ENCODE results near the gene CTBP2. TPM values are rescaled to one million over a fixed set of nuclear protein-coding genes. Genes with fewer than 3 reads are reported as not detected.

CTBP2 gene
- total RNA-seq, 2 experiments from 2014 or later: 0.17 TPM; not detected in 1

- no peak overlapping the region for H3K27ac ChIP-seq (ENCODE audit: low read depth in 1 of 2, low read length in 2 of 2)
- POLR2A ChIA-PET: no interaction called here
- no peak overlapping the region for H3K27ac Mint-ChIP-seq
Observed at GRCh38 chr10:125129076-125129458, 31.3 kb downstream of the CTBP2 start.

GRCh38 chr10:125128397-125129075, 31.8 kb downstream of the CTBP2 start:
- TF ChIP-seq CTCF (IDR thresholded peaks at IDR 0.05): no peak
- Mint-ChIP-seq H3K27ac (no peak overlapping the region), H3K4me1 (ENCODE audit: low read depth) (no peaks in the 10 kb centered on the region), H3K9me3 (no peaks in the 10 kb centered on the region), H3K36me3 (ENCODE audit: low read depth) (no peaks in the 10 kb centered on the region), H3K4me3 (no peak overlapping the region), H3K27me3 (peaks cover under 1% of the 10 kb centered on the region)
- H3K4me1 ChIP-seq (ENCODE audit: insufficient read depth, low read length): no peaks in the 10 kb centered on the region
- CTCF ChIA-PET: no interaction called here
- H3K4me3 ChIP-seq (ENCODE audit: low read length): no peak overlapping the region
- intact Hi-C loops (cut with DNase I, micrococcal nuclease): no loop called here
- H3K27ac ChIP-seq (ENCODE audit: low read depth in 1 of 2, low read length in 2 of 2): no peak overlapping the region
- DNase-seq (no peak), ATAC-seq (ENCODE audit: poor library complexity) (no peak)
- H3K27me3 ChIP-seq (ENCODE audit: control insufficient read depth in 1 of 2, insufficient read depth in 2 of 2, low read length in 2 of 2): no peaks in the 10 kb centered on the region
- no peaks in the 10 kb centered on the region for H3K36me3 ChIP-seq (ENCODE audit: insufficient read depth, low read length)
- POLR2A ChIA-PET: no interaction called here
- peaks cover 0 to 10% of the 10 kb centered on the region in 2 experiments for H3K9me3 ChIP-seq (ENCODE audit: control insufficient read depth in 1 of 2, insufficient read depth in 1 of 2, low read length in 2 of 2)

More at GRCh38 chr10:125129076-125129458, 31.3 kb downstream of the CTBP2 start:
- Histone ChIP-seq H3K4me3 (ENCODE audit: low read length) (no peak overlapping the region), H3K36me3 (ENCODE audit: insufficient read depth, low read length) (no peaks in the 10 kb centered on the region), H3K27me3 (ENCODE audit: control insufficient read depth in 1 of 2, insufficient read depth in 2 of 2, low read length in 2 of 2) (no peaks in the 10 kb centered on the region), H3K4me1 (ENCODE audit: insufficient read depth, low read length) (no peaks in the 10 kb centered on the region), H3K9me3 (ENCODE audit: control insufficient read depth in 1 of 2, insufficient read depth in 1 of 2, low read length in 2 of 2) (peaks cover 0 to 6% of the 10 kb centered on the region in 2 experiments)
- no peak for TF ChIP-seq CTCF (IDR thresholded peaks at IDR 0.05)
- intact Hi-C loops (cut with DNase I, micrococcal nuclease): no loop called here
- CTCF ChIA-PET: no interaction called here
- no peak for DNase-seq
- Mint-ChIP-seq H3K27me3 (peaks cover 4% of the 10 kb centered on the region), H3K4me1 (ENCODE audit: low read depth) (no peaks in the 10 kb centered on the region), H3K9me3 (no peaks in the 10 kb centered on the region), H3K4me3 (no peak overlapping the region), H3K36me3 (ENCODE audit: low read depth) (no peaks in the 10 kb centered on the region)
- ATAC-seq (ENCODE audit: poor library complexity): no peak

- Mint-ChIP-seq H3K27me3 (no peaks in the 10 kb centered on the region), H3K27ac (no peak overlapping the region), H3K4me1 (ENCODE audit: low read depth) (no peaks in the 10 kb centered on the region), H3K4me3 (no peak overlapping the region), H3K9me3 (no peaks in the 10 kb centered on the region), H3K36me3 (ENCODE audit: low read depth) (no peaks in the 10 kb centered on the region)
- POLR2A ChIA-PET: no interaction called here
- intact Hi-C loops (cut with DNase I, micrococcal nuclease): no loop called here
- CTCF ChIA-PET: no interaction called here
- H3K27ac ChIP-seq (ENCODE audit: low read depth in 1 of 2, low read length in 2 of 2): no peak overlapping the region
- TF ChIP-seq CTCF (IDR thresholded peaks at IDR 0.05): no peak
- H3K4me1 ChIP-seq (ENCODE audit: insufficient read depth, low read length): no peaks in the 10 kb centered on the region
- H3K4me3 ChIP-seq (ENCODE audit: low read length): no peak overlapping the region
- H3K9me3 ChIP-seq (ENCODE audit: control insufficient read depth in 1 of 2, insufficient read depth in 1 of 2, low read length in 2 of 2): peaks cover 0 to 11% of the 10 kb centered on the region in 2 experiments
- DNase-seq (no peak), ATAC-seq (ENCODE audit: poor library complexity) (no peak)
- no peaks in the 10 kb centered on the region for H3K27me3 ChIP-seq (ENCODE audit: control insufficient read depth in 1 of 2, insufficient read depth in 2 of 2, low read length in 2 of 2)
- H3K36me3 ChIP-seq (ENCODE audit: insufficient read depth, low read length): no peaks in the 10 kb centered on the region
Observed at GRCh38 chr10:125127986-125128385, 32.4 kb downstream of the CTBP2 start.

Measured in CD4-positive, alpha-beta T cell (primary cell).